ENCODE measurements around the gene ANG. TPM values are rescaled to one million over a fixed set of nuclear protein-coding genes. Genes with fewer than 3 reads are reported as not detected.

ANG gene
- total and polyA plus RNA-seq, 9 of the 15 experiments (the other 6 are each of a cell fraction or from before 2014, with no cell fraction given), result 0.21 to 0.73 (median 0.34) TPM; not detected in 4

DNA sequence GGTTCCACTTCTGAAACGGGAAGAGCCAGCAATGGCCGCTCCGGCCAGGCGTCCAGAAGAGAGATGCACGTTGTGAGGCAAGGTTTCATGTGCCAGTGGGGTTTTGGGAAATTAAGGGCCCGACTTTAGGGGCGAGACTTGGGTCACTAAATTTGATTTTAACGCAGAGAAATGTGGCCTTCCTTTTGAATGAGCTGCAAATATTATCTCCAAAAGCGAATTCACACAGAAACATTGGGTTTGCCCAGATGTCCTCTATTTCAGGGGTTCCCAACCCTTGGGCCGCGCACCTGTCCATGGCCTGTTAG, 6.5 kb upstream of the ANG start:
- BruUV-seq (replicated peaks), result TSS peak; percentile 86
- peak overlapping the region; percentile 50 to 88 for H3K9ac ChIP-seq (ENCODE audit: insufficient read depth in 1 of 2, low read depth in 2 of 2, low read length in 2 of 2)

More for the DNA sequence above, 6.5 kb upstream of the ANG start:
- in situ Hi-C loops (cut with MboI), result loop anchor here (5.0 kb wide), 1 partner anchor 50 kb away; no protein-coding TSS in a partner anchor
- Histone ChIP-seq H3K4me2 (ENCODE audit: insufficient read depth, low read length) (peak overlapping the region; percentile 94), H3K36me3 (ENCODE audit: control insufficient read depth, insufficient read depth, low read length) (no peaks in the 10 kb centered on the region), H3K4me1 (replicated peaks in 1 of 2; ENCODE audit: control insufficient read depth in 2 of 2, insufficient read depth in 2 of 2, low read length in 2 of 2) (peaks cover 10 to 13% of the 10 kb centered on the region in 2 experiments; a peak in 3 of 5 replicates), H3K4me3 (peak overlapping the region; percentile 75), H3K27me3 (ENCODE audit: control insufficient read depth in 2 of 2, insufficient read depth in 2 of 2, low read length in 2 of 2) (no peaks in the 10 kb centered on the region), H4K20me1 (replicated peaks; ENCODE audit: control insufficient read depth, insufficient read depth, low read length) (peaks cover 9% of the 10 kb centered on the region; the same call in 1 of the 2 replicates), H2AFZ (ENCODE audit: low read depth, low read length) (peak overlapping the region; percentile 92), H3K9me1 (ENCODE audit: control insufficient read depth, insufficient read depth, low read length) (no peaks in the 10 kb centered on the region), H3K27ac (ENCODE audit: extremely low read depth, low read depth, low read length) (peak overlapping the region; percentile 62; the same call in 2 of the 3 replicates), H3K9me3 (replicated peaks; ENCODE audit: control insufficient read depth, insufficient read depth, low read depth, low read length) (no peaks in the 10 kb centered on the region), H3K79me2 (ENCODE audit: control insufficient read depth, insufficient read depth, low read length) (no peaks in the 10 kb centered on the region)
- DNase-seq (ENCODE audit: extremely low read depth in 1 of 4, low spot score in 3 of 4) (no peak), ATAC-seq (no peak), FAIRE-seq (no peak)
- intact Hi-C loops (cut with micrococcal nuclease), result loop anchor here (2.0 to 5.0 kb wide), 2 partner anchors 49 to 340 kb away; partner anchors contain the start of gene PARP2
- 2% methylated on average over 10 of the region's 11 CpGs for whole genome bisulfite sequencing (ENCODE audit: insufficient coverage, low coverage, missing lambda C conversion rate)
- ChIA-PET POLR2A (interaction anchor here (0.7 to 1.7 kb wide), 3 partner anchors 19 to 562 kb away, joined by 3 to 6 read pairs (median 3); no protein-coding TSS in a partner anchor), CTCF (ENCODE audit: low intra/inter-chr PET ratio) (interaction anchor here (1.0 kb wide), 1 partner anchor 73 kb away, joined by 3 read pairs; no protein-coding TSS in a partner anchor)
- TF ChIP-seq ZFX (CRISPR knock-in tag; IDR thresholded peaks at IDR 0.05), result peak; percentile 18
- TF ChIP-seq YY1 (IDR thresholded peaks at IDR 0.05; ENCODE audit: borderline replicate concordance in 1 of 3, control insufficient read depth in 1 of 3, extremely low read depth in 1 of 3, insufficient read depth in 3 of 3, insufficient read length in 1 of 3, insufficient replicate concordance in 2 of 3, low read depth in 1 of 3, low read length in 2 of 3), result peak in 1 of 3 experiments; percentile 77
- TF ChIP-seq NR2C2 (CRISPR knock-in tag; IDR thresholded peaks at IDR 0.05), result no peak
- TF ChIP-seq NR2C2 (tag; IDR thresholded peaks at IDR 0.05), result 0 out of 2 replicates have a peak, but pooled peaks have one; percentile 1
- TF ChIP-seq ZFPM2 (CRISPR knock-in tag; IDR thresholded peaks at IDR 0.05), result no peak
- no peak for TF ChIP-seq SMAD2 (IDR thresholded peaks at IDR 0.05; ENCODE audit: low read depth, low read length)
- no peak for TF ChIP-seq ATF3 (IDR thresholded peaks at IDR 0.05)
- TF ChIP-seq ATF3 (CRISPR knock-in tag; conservative IDR thresholded peaks at IDR 0.05), result no peak
- TF ChIP-seq, protein P1, sequence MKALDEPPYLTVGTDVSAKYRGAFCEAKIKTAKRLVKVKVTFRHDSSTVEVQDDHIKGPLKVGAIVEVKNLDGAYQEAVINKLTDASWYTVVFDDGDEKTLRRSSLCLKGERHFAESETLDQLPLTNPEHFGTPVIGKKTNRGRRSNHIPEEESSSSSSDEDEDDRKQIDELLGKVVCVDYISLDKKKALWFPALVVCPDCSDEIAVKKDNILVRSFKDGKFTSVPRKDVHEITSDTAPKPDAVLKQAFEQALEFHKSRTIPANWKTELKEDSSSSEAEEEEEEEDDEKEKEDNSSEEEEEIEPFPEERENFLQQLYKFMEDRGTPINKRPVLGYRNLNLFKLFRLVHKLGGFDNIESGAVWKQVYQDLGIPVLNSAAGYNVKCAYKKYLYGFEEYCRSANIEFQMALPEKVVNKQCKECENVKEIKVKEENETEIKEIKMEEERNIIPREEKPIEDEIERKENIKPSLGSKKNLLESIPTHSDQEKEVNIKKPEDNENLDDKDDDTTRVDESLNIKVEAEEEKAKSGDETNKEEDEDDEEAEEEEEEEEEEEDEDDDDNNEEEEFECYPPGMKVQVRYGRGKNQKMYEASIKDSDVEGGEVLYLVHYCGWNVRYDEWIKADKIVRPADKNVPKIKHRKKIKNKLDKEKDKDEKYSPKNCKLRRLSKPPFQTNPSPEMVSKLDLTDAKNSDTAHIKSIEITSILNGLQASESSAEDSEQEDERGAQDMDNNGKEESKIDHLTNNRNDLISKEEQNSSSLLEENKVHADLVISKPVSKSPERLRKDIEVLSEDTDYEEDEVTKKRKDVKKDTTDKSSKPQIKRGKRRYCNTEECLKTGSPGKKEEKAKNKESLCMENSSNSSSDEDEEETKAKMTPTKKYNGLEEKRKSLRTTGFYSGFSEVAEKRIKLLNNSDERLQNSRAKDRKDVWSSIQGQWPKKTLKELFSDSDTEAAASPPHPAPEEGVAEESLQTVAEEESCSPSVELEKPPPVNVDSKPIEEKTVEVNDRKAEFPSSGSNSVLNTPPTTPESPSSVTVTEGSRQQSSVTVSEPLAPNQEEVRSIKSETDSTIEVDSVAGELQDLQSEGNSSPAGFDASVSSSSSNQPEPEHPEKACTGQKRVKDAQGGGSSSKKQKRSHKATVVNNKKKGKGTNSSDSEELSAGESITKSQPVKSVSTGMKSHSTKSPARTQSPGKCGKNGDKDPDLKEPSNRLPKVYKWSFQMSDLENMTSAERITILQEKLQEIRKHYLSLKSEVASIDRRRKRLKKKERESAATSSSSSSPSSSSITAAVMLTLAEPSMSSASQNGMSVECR (CRISPR knock-in tag; IDR thresholded peaks at IDR 0.05), result no peak
